HepG2 (cell line): ENCODE results near the gene ZFP36. TPM values are rescaled to one million over a fixed set of nuclear protein-coding genes. Genes with fewer than 3 reads are reported as not detected.

ENCODE experiments used
- RFXAP ChIP-seq: sonication (generic); formaldehyde crosslinking; IDR thresholded peaks from 2 replicates; pipeline ENCODE4 v1.4.0; 2020; ENCODE audit warnings: missing genetic modification reagents, borderline replicate concordance
- SP4 ChIP-seq: sonication (generic); formaldehyde crosslinking; IDR thresholded peaks from 2 replicates; pipeline ENCODE4 v1.8.1; 2023; ENCODE audit warnings: mild to moderate bottlenecking, missing genetic modification reagents
- TAF1 ChIP-seq: sonication (generic); formaldehyde crosslinking; IDR thresholded peaks from 2 replicates; pipeline ENCODE4 v1.4.0; 2020; ENCODE audit warnings: missing genetic modification reagents
- ZNF3 ChIP-seq: IDR thresholded peaks from 2 replicates; pipeline ENCODE4 v1.7.0; 2017; ENCODE audit warnings: inconsistent platforms
- ZNF747 ChIP-seq: sonication (generic); formaldehyde crosslinking; IDR thresholded peaks from 2 replicates; pipeline ENCODE4 v1.8.1; 2023; ENCODE audit warnings: missing genetic modification reagents, mild to moderate bottlenecking, borderline replicate concordance
- polyA plus RNA-seq, 8 experiments: library from polyadenylated mRNA; depleted of rRNA in 3 of 8; stranded (reverse) in 7 of 8; unstranded in 1 of 8; fragments of >200 nt; fragmentation: Illumina TruSeq in 4 of 8; extraction: Trizol in 4 of 8; gene quantifications; 2 replicates each; pipeline versions ENCODE4 v1.2.1 to v1.2.3, GENCODE V29; 2011 to 2016; ENCODE audit warnings: low read depth in 4 of 8, missing spikeins in 1 of 8, mixed read lengths in 1 of 8; ENCODE audit not compliant: insufficient read depth in 1 of 8
- total RNA-seq, 5 experiments: library from RNA; depleted of rRNA; stranded (reverse); fragments of >200 nt; fragmentation: Illumina TruSeq; extraction: Trizol; gene quantifications; 2 replicates each; pipeline ENCODE4 v1.2.3, GENCODE V29; 2016; ENCODE audit warnings: low read depth in 1 of 5
- TF ChIP-seq, protein P1 (sequence below): sonication (generic); formaldehyde crosslinking; IDR thresholded peaks from 2 replicates; pipeline ENCODE4 v1.5.0; 2020; ENCODE audit warnings: missing genetic modification reagents
- TF ChIP-seq, protein P2 (sequence below): sonication (generic); formaldehyde crosslinking; IDR thresholded peaks from 2 replicates; pipeline ENCODE4 v1.5.0; 2020; ENCODE audit warnings: missing genetic modification reagents
- TF ChIP-seq, protein P3 (sequence below): sonication (generic); formaldehyde crosslinking; IDR thresholded peaks from 2 replicates; pipeline ENCODE4 v1.4.0; 2020; ENCODE audit warnings: missing genetic modification reagents

The ZFP36 gene
- total and polyA plus RNA-seq, 2 of the 13 experiments (the other 11 are each of a cell fraction or from before 2014, with no cell fraction given) = 1.4 to 1.7 TPM

DNA sequence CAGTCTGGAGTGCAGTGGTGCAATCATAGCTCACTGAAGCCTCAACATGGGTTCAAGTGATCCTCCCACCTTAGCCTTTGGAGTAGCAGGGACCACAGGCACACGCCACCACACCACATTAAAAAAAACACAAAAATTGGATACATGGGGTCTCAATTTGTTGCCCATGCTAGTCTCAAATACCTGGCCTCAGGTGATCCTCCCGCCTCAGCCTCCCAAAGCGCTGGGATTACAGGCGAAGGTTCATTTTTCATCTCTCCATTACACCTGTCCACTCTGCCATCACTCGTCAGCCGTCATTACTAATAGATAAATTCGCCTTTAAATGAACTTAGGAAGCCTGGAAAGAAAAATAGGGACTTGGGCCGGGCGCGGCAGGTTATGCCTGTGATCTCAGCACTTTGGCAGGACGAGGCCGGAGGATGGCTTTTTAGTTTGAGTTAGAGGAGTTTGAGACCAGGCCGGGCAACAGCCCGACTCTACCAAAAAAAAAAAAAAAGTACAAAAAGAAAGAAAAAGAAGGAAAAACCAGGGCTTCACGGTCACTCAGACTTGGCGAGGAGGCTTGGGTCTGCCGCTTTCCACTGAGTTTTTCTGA, 38.0 kb downstream of the ZFP36 start (continued):
- TF ChIP-seq, protein P1, sequence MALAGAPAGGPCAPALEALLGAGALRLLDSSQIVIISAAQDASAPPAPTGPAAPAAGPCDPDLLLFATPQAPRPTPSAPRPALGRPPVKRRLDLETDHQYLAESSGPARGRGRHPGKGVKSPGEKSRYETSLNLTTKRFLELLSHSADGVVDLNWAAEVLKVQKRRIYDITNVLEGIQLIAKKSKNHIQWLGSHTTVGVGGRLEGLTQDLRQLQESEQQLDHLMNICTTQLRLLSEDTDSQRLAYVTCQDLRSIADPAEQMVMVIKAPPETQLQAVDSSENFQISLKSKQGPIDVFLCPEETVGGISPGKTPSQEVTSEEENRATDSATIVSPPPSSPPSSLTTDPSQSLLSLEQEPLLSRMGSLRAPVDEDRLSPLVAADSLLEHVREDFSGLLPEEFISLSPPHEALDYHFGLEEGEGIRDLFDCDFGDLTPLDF (CRISPR knock-in tag) = peak; percentile 11; the same call in 1 of the 2 replicates
- TF ChIP-seq SP4 (CRISPR knock-in tag) (no peak), TAF1 (CRISPR knock-in tag) (no peak), ZNF747 (CRISPR knock-in tag) (0 out of 2 replicates have a peak, but pooled peaks have one; percentile 3), ZNF3 (0 out of 2 replicates have a peak, but pooled peaks have one; percentile 24), RFXAP (CRISPR knock-in tag) (0 out of 2 replicates have a peak, but pooled peaks have one; percentile 1)
- TF ChIP-seq, protein P2, sequence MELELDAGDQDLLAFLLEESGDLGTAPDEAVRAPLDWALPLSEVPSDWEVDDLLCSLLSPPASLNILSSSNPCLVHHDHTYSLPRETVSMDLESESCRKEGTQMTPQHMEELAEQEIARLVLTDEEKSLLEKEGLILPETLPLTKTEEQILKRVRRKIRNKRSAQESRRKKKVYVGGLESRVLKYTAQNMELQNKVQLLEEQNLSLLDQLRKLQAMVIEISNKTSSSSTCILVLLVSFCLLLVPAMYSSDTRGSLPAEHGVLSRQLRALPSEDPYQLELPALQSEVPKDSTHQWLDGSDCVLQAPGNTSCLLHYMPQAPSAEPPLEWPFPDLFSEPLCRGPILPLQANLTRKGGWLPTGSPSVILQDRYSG = 0 out of 2 replicates have a peak, but pooled peaks have one; percentile 14
- TF ChIP-seq, protein P3, sequence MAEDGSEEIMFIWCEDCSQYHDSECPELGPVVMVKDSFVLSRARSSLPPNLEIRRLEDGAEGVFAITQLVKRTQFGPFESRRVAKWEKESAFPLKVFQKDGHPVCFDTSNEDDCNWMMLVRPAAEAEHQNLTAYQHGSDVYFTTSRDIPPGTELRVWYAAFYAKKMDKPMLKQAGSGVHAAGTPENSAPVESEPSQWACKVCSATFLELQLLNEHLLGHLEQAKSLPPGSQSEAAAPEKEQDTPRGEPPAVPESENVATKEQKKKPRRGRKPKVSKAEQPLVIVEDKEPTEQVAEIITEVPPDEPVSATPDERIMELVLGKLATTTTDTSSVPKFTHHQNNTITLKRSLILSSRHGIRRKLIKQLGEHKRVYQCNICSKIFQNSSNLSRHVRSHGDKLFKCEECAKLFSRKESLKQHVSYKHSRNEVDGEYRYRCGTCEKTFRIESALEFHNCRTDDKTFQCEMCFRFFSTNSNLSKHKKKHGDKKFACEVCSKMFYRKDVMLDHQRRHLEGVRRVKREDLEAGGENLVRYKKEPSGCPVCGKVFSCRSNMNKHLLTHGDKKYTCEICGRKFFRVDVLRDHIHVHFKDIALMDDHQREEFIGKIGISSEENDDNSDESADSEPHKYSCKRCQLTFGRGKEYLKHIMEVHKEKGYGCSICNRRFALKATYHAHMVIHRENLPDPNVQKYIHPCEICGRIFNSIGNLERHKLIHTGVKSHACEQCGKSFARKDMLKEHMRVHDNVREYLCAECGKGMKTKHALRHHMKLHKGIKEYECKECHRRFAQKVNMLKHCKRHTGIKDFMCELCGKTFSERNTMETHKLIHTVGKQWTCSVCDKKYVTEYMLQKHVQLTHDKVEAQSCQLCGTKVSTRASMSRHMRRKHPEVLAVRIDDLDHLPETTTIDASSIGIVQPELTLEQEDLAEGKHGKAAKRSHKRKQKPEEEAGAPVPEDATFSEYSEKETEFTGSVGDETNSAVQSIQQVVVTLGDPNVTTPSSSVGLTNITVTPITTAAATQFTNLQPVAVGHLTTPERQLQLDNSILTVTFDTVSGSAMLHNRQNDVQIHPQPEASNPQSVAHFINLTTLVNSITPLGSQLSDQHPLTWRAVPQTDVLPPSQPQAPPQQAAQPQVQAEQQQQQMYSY = no peak
